CD4-positive, CD25-positive, alpha-beta regulatory T cell (primary cell): ENCODE data around the gene AKAP11. TPM values are rescaled to one million over a fixed set of nuclear protein-coding genes. Genes with fewer than 3 reads are reported as not detected.

Experiments used
- ATAC-seq, 2 donors: fragments of 150-1000 bp; cut with Tn5 transposase; one replicate each; pipeline ENCODE4 v1.10.0; 2021; ENCODE audit warnings: low read depth in 2 of 2, moderate number of reproducible peaks in 2 of 2, moderate library complexity in 1 of 2
- DNase-seq, 3 donors: peaks; one replicate each; pipeline versions ENCODE4 v3.0.0 to v3.0.0-alpha.2; 2012 to 2022; ENCODE audit warnings: mixed read lengths in 1 of 3
- H3K27ac ChIP-seq: one replicate; pipeline ENCODE4 v1.7.0; 2013; ENCODE audit warnings: mild to moderate bottlenecking, low read length; ENCODE audit not compliant: insufficient read depth, poor library complexity, severe bottlenecking
- H3K27me3 ChIP-seq: one replicate; pipeline ENCODE4 v1.7.0; 2013; ENCODE audit warnings: low read length; ENCODE audit not compliant: control insufficient read depth, insufficient read depth
- H3K36me3 ChIP-seq: one replicate; pipeline ENCODE4 v1.7.0; 2013; ENCODE audit warnings: mild to moderate bottlenecking, low read length, moderate library complexity; ENCODE audit not compliant: control insufficient read depth, insufficient read depth
- H3K4me1 ChIP-seq: 2 replicates; pipeline ENCODE4 v1.7.0; 2013; ENCODE audit warnings: mild to moderate bottlenecking, low read length; ENCODE audit not compliant: insufficient read depth, control insufficient read depth, poor library complexity, severe bottlenecking
- H3K4me3 ChIP-seq: one replicate; pipeline ENCODE4 v1.7.0; 2013; ENCODE audit warnings: low read depth, mild to moderate bottlenecking, low read length, moderate library complexity
- H3K9me3 ChIP-seq, 2 experiments: 1 replicate in 1 of 2; 2 replicates in 1 of 2; pipeline ENCODE4 v1.7.0; 2013; ENCODE audit warnings: low read length in 2 of 2, mild to moderate bottlenecking in 1 of 2, moderate library complexity in 1 of 2; ENCODE audit not compliant: control insufficient read depth in 2 of 2
- H3K27ac Mint-ChIP-seq, 3 donors: one replicate each; pipeline ENCODE4 v1.8.0; 2020 to 2022; ENCODE audit warnings: mild to moderate bottlenecking in 3 of 3, mixed read lengths in 3 of 3, moderate library complexity in 2 of 3
- H3K27me3 Mint-ChIP-seq: one replicate; pipeline ENCODE4 v1.8.0; 2022; ENCODE audit warnings: mild to moderate bottlenecking, mixed read lengths
- H3K36me3 Mint-ChIP-seq: one replicate; pipeline ENCODE4 v1.8.0; 2020; ENCODE audit warnings: mixed read lengths
- H3K4me1 Mint-ChIP-seq, 4 donors: one replicate each; pipeline ENCODE4 v1.8.0; 2020 to 2022; ENCODE audit warnings: mixed read lengths in 4 of 4, mild to moderate bottlenecking in 1 of 4
- H3K4me3 Mint-ChIP-seq, 4 donors: one replicate each; pipeline ENCODE4 v1.8.0; 2020 to 2022; ENCODE audit warnings: mild to moderate bottlenecking in 4 of 4, mixed read lengths in 4 of 4, moderate library complexity in 3 of 4
- H3K9me3 Mint-ChIP-seq, 7 donors: one replicate each; pipeline ENCODE4 v1.8.0; 2020 to 2022; ENCODE audit warnings: mixed read lengths in 7 of 7, mild to moderate bottlenecking in 3 of 7, moderate library complexity in 2 of 7
- polyA plus RNA-seq, 4 donors: library from polyadenylated mRNA; unstranded; fragments of 300-500 nt; fragmentation: Illumina TruSeq; gene quantifications; one replicate each; pipeline ENCODE4 v1.2.3, GENCODE V29; 2021
- total RNA-seq: library from RNA; stranded (reverse); gene quantifications from one replicate; pipeline ENCODE4 v1.2.3, GENCODE V29; 2022

Gene AKAP11
- total and polyA plus RNA-seq, 5 donors from 2014 or later: 3.6 to 41.4 (median 5.1) TPM

DNA sequence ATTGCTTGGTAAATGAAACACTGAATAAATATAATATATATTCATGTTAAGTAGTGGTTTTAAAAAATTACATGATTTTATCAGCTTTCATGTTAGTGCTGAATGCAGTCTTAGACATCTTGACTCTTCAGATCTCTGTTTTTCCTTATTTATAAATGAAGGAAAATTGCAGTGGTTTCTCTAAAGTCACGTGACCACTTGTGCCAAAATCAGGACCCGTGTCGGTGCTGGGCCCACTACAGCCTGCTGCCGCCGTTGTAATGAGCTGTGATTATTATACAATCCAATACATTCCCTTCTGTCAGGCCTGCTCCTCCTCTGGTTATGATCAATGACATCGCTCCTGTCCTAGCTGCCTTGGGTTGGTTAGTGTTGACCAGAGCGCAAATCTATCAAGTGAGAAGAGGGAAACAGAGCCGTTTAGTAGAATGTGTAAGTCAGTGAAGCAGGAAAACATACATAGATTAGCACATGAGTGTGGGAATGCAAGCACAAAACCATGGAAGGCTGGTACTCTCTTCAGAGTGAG, 88.2 kb downstream of the AKAP11 start:
- H3K9me3 Mint-ChIP-seq: peaks cover 0 to 2% (median 0%) of the 10 kb centered on the region in 7 donors
- Histone ChIP-seq H3K27ac (no peak overlapping the region), H3K36me3 (no peaks in the 10 kb centered on the region), H3K4me1 (peaks cover 8% of the 10 kb centered on the region), H3K27me3 (no peaks in the 10 kb centered on the region), H3K9me3 (no peaks in the 10 kb centered on the region), H3K4me3 (no peak overlapping the region)
- ATAC-seq: no peak
- peaks cover 3% of the 10 kb centered on the region for H3K36me3 Mint-ChIP-seq
- no peak overlapping the region for H3K4me3 Mint-ChIP-seq
- H3K27ac Mint-ChIP-seq: no peak overlapping the region
- peaks cover 2 to 31% (median 19%) of the 10 kb centered on the region in 4 donors for H3K4me1 Mint-ChIP-seq
- DNase-seq: no peak
- peaks cover 5% of the 10 kb centered on the region for H3K27me3 Mint-ChIP-seq

DNA sequence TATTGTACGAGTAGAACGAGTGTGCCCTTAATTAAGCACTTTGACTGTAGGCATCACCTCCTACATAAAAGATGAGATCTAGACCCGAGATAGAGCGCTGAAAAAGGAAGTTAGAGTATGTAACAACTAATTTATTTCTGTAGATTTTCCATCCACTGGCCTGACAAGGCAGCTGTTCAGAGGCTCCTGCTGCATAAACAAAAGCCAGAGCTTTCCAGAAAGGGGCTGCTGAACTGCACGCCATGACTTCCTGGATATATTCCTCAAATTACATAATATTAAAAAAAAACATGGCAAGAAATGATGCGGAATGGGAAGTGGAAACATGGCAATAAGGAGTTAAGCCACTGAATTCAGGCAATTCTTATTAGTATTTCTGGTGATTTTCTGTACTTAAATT, 89.7 kb downstream of the AKAP11 start:
- H3K9me3 Mint-ChIP-seq: no peaks in the 10 kb centered on the region
- no peaks in the 10 kb centered on the region for H3K36me3 Mint-ChIP-seq
- Histone ChIP-seq H3K27ac (no peak overlapping the region), H3K4me1 (no peaks in the 10 kb centered on the region), H3K36me3 (no peaks in the 10 kb centered on the region), H3K27me3 (no peaks in the 10 kb centered on the region), H3K9me3 (no peaks in the 10 kb centered on the region), H3K4me3 (no peak overlapping the region)
- H3K4me1 Mint-ChIP-seq: peaks cover 0 to 22% (median 6%) of the 10 kb centered on the region in 4 donors
- peaks cover 5% of the 10 kb centered on the region for H3K27me3 Mint-ChIP-seq
- ATAC-seq: no peak
- no peak for DNase-seq
- no peak overlapping the region for H3K4me3 Mint-ChIP-seq
- no peak overlapping the region for H3K27ac Mint-ChIP-seq

DNA sequence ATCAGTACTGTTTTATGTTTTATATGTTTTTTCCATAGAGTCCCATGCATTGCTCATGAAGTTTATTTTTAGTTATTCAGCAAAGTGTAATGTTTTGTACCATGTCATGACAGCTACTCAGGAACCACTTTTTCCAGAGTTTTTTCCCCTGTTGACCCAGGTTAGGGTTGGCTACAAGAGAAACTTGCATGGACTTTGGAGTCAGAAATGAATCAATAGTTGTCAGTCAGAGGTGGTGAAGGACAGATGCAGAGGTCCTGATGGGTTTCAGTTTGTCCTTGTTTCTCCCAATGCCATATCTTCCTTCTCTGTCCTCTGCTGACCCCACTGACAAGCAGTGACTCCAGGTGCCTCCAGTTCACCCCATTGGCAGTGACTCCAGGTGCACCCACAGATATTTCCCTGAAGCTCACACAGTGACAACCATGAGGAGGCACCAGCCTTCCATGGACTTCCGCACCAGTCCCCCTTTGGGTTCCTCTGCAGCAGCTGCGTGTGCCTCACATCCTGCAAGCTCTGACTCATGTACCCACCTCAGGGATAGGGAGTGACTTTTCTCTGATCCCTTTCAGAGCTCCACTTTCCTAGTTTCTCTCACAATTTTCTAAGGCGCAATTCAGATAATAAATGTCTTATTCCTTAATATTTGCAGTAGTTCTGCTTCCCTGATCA, 92.1 kb downstream of the AKAP11 start:
- Histone ChIP-seq H3K27me3 (no peaks in the 10 kb centered on the region), H3K27ac (no peak overlapping the region), H3K9me3 (no peaks in the 10 kb centered on the region), H3K4me3 (no peak overlapping the region), H3K36me3 (no peaks in the 10 kb centered on the region), H3K4me1 (peaks cover 9% of the 10 kb centered on the region)
- no peak overlapping the region for H3K27ac Mint-ChIP-seq
- H3K4me3 Mint-ChIP-seq: no peak overlapping the region
- H3K9me3 Mint-ChIP-seq: no peaks in the 10 kb centered on the region
- H3K27me3 Mint-ChIP-seq: peaks cover 5% of the 10 kb centered on the region
- no peaks in the 10 kb centered on the region for H3K36me3 Mint-ChIP-seq
- ATAC-seq: no peak
- H3K4me1 Mint-ChIP-seq: peaks cover 4 to 24% (median 12%) of the 10 kb centered on the region in 4 donors
- DNase-seq: no peak

DNA sequence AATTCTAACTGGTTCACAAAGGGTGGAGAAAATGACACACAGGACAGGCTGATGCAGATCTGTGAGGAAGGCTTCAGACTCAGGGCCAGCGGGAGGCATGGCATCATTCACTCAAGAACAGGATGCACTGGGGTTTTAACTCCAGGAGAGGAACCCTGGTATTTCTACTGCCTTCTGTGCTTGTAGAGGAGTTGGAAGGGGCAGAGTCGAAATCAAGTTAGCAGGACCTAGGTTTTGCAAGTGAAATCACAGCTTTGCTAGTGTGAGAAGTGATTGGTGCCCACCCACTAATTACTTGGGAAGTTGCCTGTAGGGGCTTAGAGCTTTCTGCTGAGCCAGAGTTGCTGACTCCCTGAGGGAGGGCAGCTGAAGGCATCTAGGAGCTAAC, 92.7 kb downstream of the AKAP11 start:
- Mint-ChIP-seq H3K27ac (no peak overlapping the region), H3K4me3 (no peak overlapping the region), H3K27me3 (peaks cover 5% of the 10 kb centered on the region), H3K36me3 (no peaks in the 10 kb centered on the region), H3K4me1 (peaks cover 4 to 29% (median 18%) of the 10 kb centered on the region in 4 donors), H3K9me3 (no peaks in the 10 kb centered on the region)
- ATAC-seq (no peak), DNase-seq (no peak)
- Histone ChIP-seq H3K4me1 (peaks cover 12% of the 10 kb centered on the region), H3K4me3 (no peak overlapping the region), H3K36me3 (no peaks in the 10 kb centered on the region), H3K9me3 (no peaks in the 10 kb centered on the region), H3K27ac (no peak overlapping the region), H3K27me3 (no peaks in the 10 kb centered on the region)

DNA sequence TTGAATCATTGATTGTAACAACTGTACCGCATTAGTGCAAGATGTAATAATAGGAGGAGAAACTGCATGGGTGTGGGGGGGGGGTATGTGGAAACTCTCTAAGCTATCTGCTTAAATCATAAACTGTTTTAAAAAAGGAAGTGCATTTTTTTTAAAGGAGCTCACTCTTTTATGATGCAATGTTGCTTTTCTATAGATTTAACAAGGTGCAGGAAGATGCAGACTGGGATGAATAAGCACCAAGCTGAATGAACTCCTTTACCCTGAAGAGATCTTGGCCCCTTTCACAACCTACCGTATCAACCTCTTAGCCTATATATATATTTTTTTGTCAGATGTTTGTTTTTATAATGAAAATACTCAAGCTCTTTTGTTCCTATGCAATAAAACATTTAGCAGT, 95.9 kb downstream of the AKAP11 start:
- Mint-ChIP-seq H3K27ac (no peak overlapping the region), H3K4me1 (peaks cover 4 to 22% (median 19%) of the 10 kb centered on the region in 4 donors), H3K4me3 (no peak overlapping the region), H3K9me3 (no peaks in the 10 kb centered on the region), H3K27me3 (peaks cover 5% of the 10 kb centered on the region), H3K36me3 (peaks cover 5% of the 10 kb centered on the region)
- Histone ChIP-seq H3K36me3 (no peaks in the 10 kb centered on the region), H3K27me3 (no peaks in the 10 kb centered on the region), H3K9me3 (no peaks in the 10 kb centered on the region), H3K4me3 (no peak overlapping the region), H3K4me1 (peaks cover 12% of the 10 kb centered on the region), H3K27ac (no peak overlapping the region)
- DNase-seq: no peak
- no peak for ATAC-seq

- H3K4me1 ChIP-seq: peaks cover 15% of the 10 kb centered on the region
- ATAC-seq (peak in 1 of 2 donors; percentile 48), DNase-seq (no peak)
- Mint-ChIP-seq H3K9me3 (no peaks in the 10 kb centered on the region), H3K4me3 (peak overlapping the region in 1 of 4 donors; percentile 1), H3K27me3 (no peaks in the 10 kb centered on the region), H3K4me1 (peaks cover 4 to 22% (median 20%) of the 10 kb centered on the region in 4 donors), H3K36me3 (peaks cover 5% of the 10 kb centered on the region), H3K27ac (peak overlapping the region in 2 of 3 donors; percentile 13 to 84)
- no peak overlapping the region for H3K27ac ChIP-seq
- peak overlapping the region; percentile 29 for H3K4me3 ChIP-seq
- no peaks in the 10 kb centered on the region for H3K27me3 ChIP-seq
- H3K36me3 ChIP-seq: no peaks in the 10 kb centered on the region
- no peaks in the 10 kb centered on the region for H3K9me3 ChIP-seq
Observed at GRCh38 chr13:42369071-42369797, 97.3 kb downstream of the AKAP11 start.

- H3K9me3 Mint-ChIP-seq: no peaks in the 10 kb centered on the region
- Histone ChIP-seq H3K36me3 (no peaks in the 10 kb centered on the region), H3K9me3 (no peaks in the 10 kb centered on the region), H3K27ac (no peak overlapping the region), H3K27me3 (no peaks in the 10 kb centered on the region), H3K4me3 (no peak overlapping the region), H3K4me1 (peaks cover 15% of the 10 kb centered on the region)
- H3K27me3 Mint-ChIP-seq: no peaks in the 10 kb centered on the region
- no peak for DNase-seq
- no peak for ATAC-seq
- H3K27ac Mint-ChIP-seq: no peak overlapping the region
- peaks cover 4 to 22% (median 19%) of the 10 kb centered on the region in 4 donors for H3K4me1 Mint-ChIP-seq
- no peak overlapping the region for H3K4me3 Mint-ChIP-seq
- H3K36me3 Mint-ChIP-seq: peaks cover 5% of the 10 kb centered on the region
Observed at GRCh38 chr13:42370229-42370628, 98.3 kb downstream of the AKAP11 start.
